Liver (tissue), 9 donors: ENCODE data around the gene VEGFA. TPM values are rescaled to one million over a fixed set of nuclear protein-coding genes. Genes with fewer than 3 reads are reported as not detected.

Source experiments
- DNase-seq: peaks from one replicate; pipeline ENCODE4 v3.0.0-alpha.2; 2017; ENCODE audit warnings: low spot score
- H3K27ac ChIP-seq, 2 donors: one replicate each; pipeline ENCODE4 v1.7.0; 2013; ENCODE audit warnings: inconsistent platforms in 2 of 2, low read length in 2 of 2, control low read depth in 1 of 2, low read depth in 1 of 2, mild to moderate bottlenecking in 1 of 2
- H3K27me3 ChIP-seq, 4 donors: one replicate each; pipeline versions ENCODE4 v1.6.1 to v1.7.0; 2013; ENCODE audit warnings: low read length in 3 of 4, inconsistent platforms in 1 of 4, mild to moderate bottlenecking in 1 of 4, moderate library complexity in 1 of 4; ENCODE audit not compliant: control insufficient read depth in 4 of 4, insufficient read depth in 4 of 4
- H3K36me3 ChIP-seq, 4 donors: one replicate each; pipeline versions ENCODE4 v1.6.1 to v1.7.0; 2013; ENCODE audit warnings: low read length in 3 of 4, mild to moderate bottlenecking in 3 of 4, low read depth in 1 of 4, moderate library complexity in 1 of 4; ENCODE audit not compliant: control insufficient read depth in 4 of 4, insufficient read depth in 3 of 4
- H3K4me1 ChIP-seq, 4 donors: one replicate each; pipeline versions ENCODE4 v1.6.1 to v1.7.0; 2013; ENCODE audit warnings: low read length in 3 of 4, mild to moderate bottlenecking in 3 of 4, moderate library complexity in 1 of 4; ENCODE audit not compliant: control insufficient read depth in 4 of 4, insufficient read depth in 4 of 4
- H3K4me3 ChIP-seq, 3 donors: one replicate each; pipeline versions ENCODE4 v1.6.1 to v1.7.0; 2013; ENCODE audit warnings: low read length in 3 of 3, control low read depth in 1 of 3, low read depth in 1 of 3, mild to moderate bottlenecking in 1 of 3
- H3K9ac ChIP-seq, 2 donors: one replicate each; pipeline ENCODE4 v1.7.0; 2013; ENCODE audit warnings: low read length in 2 of 2, mild to moderate bottlenecking in 2 of 2, moderate library complexity in 2 of 2, control low read depth in 1 of 2, low read depth in 1 of 2
- H3K9me3 ChIP-seq, 4 donors: one replicate each; pipeline versions ENCODE4 v1.6.1 to v1.7.0; 2013; ENCODE audit warnings: low read length in 3 of 4; ENCODE audit not compliant: control insufficient read depth in 4 of 4
- EGR1 ChIP-seq, 2 donors: IDR thresholded peaks; 2 replicates each; pipeline ENCODE4 v1.6.1; 2016 to 2018; ENCODE audit warnings: antibody characterized with exemption in 2 of 2, low read depth in 2 of 2
- FOXA1 ChIP-seq: IDR thresholded peaks from 2 replicates; pipeline ENCODE4 v1.6.1; 2016; ENCODE audit warnings: antibody characterized with exemption
- FOXA2 ChIP-seq: IDR thresholded peaks from 2 replicates; pipeline ENCODE4 v1.6.1; 2016; ENCODE audit warnings: antibody characterized with exemption
- MAX ChIP-seq: IDR thresholded peaks from 2 replicates; pipeline ENCODE4 v1.6.1; 2016; ENCODE audit warnings: antibody characterized with exemption
- RAD21 ChIP-seq, 2 donors: IDR thresholded peaks; 2 replicates each; pipeline ENCODE4 v1.6.1; 2016; ENCODE audit warnings: antibody characterized with exemption in 2 of 2, mild to moderate bottlenecking in 2 of 2
- RXRA ChIP-seq, 2 donors: IDR thresholded peaks; 2 replicates each; pipeline ENCODE4 v1.6.1; 2017 to 2018; ENCODE audit warnings: antibody characterized with exemption in 2 of 2, mild to moderate bottlenecking in 1 of 2
- SP1 ChIP-seq: IDR thresholded peaks from 2 replicates; pipeline ENCODE4 v1.6.1; 2018; ENCODE audit warnings: antibody characterized with exemption, mild to moderate bottlenecking
- TAF1 ChIP-seq: conservative IDR thresholded peaks from 2 replicates; pipeline ENCODE4 v1.6.1; 2016; ENCODE audit warnings: antibody characterized with exemption, mild to moderate bottlenecking
- YY1 ChIP-seq: IDR thresholded peaks from 2 replicates; pipeline ENCODE4 v1.6.1; 2016; ENCODE audit warnings: antibody characterized with exemption, mild to moderate bottlenecking
- WGBS: extraction: QIAGEN DNeasy Blood & Tissue Kit; methylation state at CpG from one replicate; pipeline ENCODE4 v1.1.7; 2013; 5-methylcytosine and 5-hydroxymethylcytosine counted together
- polyA plus RNA-seq, 2 donors: library from polyadenylated mRNA; stranded (reverse) in 1 of 2; unstranded in 1 of 2; fragments of 200-250 nt in 1 of 2; fragments of >200 nt in 1 of 2; fragmentation: Nextera tagmentation in 1 of 2; extraction: Ambion mirVana in 1 of 2; gene quantifications; one replicate each; pipeline versions ENCODE4 v1.2.1 to v1.2.3, GENCODE V29; 2013 to 2015
- total RNA-seq, 2 donors: library from RNA; depleted of rRNA; stranded (reverse); fragments of >200 nt; gene quantifications; one replicate each; pipeline ENCODE4 v1.2.3, GENCODE V29; 2014
- TF ChIP-seq, protein P1 (sequence below): fragments of 150-350 bp; IDR thresholded peaks from 2 replicates; pipeline ENCODE4 v1.5.1; 2017; ENCODE audit warnings: improper control_type of control experiment, low read depth, low read length; ENCODE audit not compliant: missing input control
- TF ChIP-seq, protein P2 (sequence below): IDR thresholded peaks from 2 replicates; pipeline ENCODE4 v1.6.1; 2016; ENCODE audit warnings: antibody characterized with exemption, mild to moderate bottlenecking
- TF ChIP-seq, protein P3 (sequence below): IDR thresholded peaks from 2 replicates; pipeline ENCODE4 v1.6.1; 2016; ENCODE audit warnings: antibody characterized with exemption
- donor health status: healthy.
- donor health status: healthy.
- donor health status: healthy.
- donor health status: healthy.
- donor health status: healthy.

VEGFA gene
- total and polyA plus RNA-seq, 4 donors: 14.7 to 160 (median 65.2) TPM

DNA sequence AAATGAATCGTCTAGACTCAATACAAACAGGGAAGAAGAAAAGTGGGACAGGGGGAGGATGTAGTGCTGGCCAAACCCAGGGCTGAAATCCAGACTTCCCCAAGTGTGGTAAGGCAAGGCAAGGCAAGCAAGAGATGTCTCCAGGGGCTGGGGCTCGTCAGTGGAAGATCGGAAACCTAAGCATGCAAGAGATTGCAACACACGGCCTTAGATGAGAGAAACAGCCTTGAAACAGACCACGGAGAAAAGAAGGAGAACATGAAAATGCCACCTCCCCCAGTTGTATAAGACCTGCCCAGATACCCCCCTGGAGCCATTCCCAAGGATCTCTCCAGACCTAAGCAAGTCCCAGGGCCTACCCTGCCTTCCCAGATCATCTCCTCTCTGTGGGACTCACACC is 20.0 kb downstream of the VEGFA start:
- no peak overlapping the region for H3K27ac ChIP-seq

GRCh38 chr6:43791745-43792422 is 21.9 kb downstream of the VEGFA start:
- Histone ChIP-seq H3K27ac (no peak overlapping the region), H3K9me3 (no peaks in the 10 kb centered on the region), H3K4me3 (no peak overlapping the region), H3K4me1 (no peaks in the 10 kb centered on the region), H3K27me3 (no peaks in the 10 kb centered on the region), H3K36me3 (no peaks in the 10 kb centered on the region), H3K9ac (no peak overlapping the region)
- no peak for DNase-seq
- WGBS: 81% methylated on average over 11 of the region's 11 CpGs
- TF ChIP-seq YY1: no peak
- no peak for TF ChIP-seq MAX
- no peak for TF ChIP-seq RXRA (IDR thresholded peaks at IDR 0.05)

More for the DNA sequence above, 20.0 kb downstream of the VEGFA start:
- Histone ChIP-seq H3K27me3 (no peaks in the 10 kb centered on the region), H3K9me3 (no peaks in the 10 kb centered on the region), H3K4me1 (no peaks in the 10 kb centered on the region), H3K4me3 (no peak overlapping the region), H3K9ac (no peak overlapping the region), H3K36me3 (peaks cover 3 to 9% (median 5%) of the 10 kb centered on the region in 4 donors)
- TF ChIP-seq RXRA (IDR thresholded peaks at IDR 0.05) (no peak), SP1 (no peak), EGR1 (IDR thresholded peaks at IDR 0.05; ENCODE audit: low read depth in 2 of 2) (no peak), TAF1 (no peak), FOXA2 (no peak), FOXA1 (no peak), RAD21 (IDR thresholded peaks at IDR 0.05) (no peak)
- TF ChIP-seq, protein P1, sequence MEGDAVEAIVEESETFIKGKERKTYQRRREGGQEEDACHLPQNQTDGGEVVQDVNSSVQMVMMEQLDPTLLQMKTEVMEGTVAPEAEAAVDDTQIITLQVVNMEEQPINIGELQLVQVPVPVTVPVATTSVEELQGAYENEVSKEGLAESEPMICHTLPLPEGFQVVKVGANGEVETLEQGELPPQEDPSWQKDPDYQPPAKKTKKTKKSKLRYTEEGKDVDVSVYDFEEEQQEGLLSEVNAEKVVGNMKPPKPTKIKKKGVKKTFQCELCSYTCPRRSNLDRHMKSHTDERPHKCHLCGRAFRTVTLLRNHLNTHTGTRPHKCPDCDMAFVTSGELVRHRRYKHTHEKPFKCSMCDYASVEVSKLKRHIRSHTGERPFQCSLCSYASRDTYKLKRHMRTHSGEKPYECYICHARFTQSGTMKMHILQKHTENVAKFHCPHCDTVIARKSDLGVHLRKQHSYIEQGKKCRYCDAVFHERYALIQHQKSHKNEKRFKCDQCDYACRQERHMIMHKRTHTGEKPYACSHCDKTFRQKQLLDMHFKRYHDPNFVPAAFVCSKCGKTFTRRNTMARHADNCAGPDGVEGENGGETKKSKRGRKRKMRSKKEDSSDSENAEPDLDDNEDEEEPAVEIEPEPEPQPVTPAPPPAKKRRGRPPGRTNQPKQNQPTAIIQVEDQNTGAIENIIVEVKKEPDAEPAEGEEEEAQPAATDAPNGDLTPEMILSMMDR: no peak
- TF ChIP-seq, protein P2, sequence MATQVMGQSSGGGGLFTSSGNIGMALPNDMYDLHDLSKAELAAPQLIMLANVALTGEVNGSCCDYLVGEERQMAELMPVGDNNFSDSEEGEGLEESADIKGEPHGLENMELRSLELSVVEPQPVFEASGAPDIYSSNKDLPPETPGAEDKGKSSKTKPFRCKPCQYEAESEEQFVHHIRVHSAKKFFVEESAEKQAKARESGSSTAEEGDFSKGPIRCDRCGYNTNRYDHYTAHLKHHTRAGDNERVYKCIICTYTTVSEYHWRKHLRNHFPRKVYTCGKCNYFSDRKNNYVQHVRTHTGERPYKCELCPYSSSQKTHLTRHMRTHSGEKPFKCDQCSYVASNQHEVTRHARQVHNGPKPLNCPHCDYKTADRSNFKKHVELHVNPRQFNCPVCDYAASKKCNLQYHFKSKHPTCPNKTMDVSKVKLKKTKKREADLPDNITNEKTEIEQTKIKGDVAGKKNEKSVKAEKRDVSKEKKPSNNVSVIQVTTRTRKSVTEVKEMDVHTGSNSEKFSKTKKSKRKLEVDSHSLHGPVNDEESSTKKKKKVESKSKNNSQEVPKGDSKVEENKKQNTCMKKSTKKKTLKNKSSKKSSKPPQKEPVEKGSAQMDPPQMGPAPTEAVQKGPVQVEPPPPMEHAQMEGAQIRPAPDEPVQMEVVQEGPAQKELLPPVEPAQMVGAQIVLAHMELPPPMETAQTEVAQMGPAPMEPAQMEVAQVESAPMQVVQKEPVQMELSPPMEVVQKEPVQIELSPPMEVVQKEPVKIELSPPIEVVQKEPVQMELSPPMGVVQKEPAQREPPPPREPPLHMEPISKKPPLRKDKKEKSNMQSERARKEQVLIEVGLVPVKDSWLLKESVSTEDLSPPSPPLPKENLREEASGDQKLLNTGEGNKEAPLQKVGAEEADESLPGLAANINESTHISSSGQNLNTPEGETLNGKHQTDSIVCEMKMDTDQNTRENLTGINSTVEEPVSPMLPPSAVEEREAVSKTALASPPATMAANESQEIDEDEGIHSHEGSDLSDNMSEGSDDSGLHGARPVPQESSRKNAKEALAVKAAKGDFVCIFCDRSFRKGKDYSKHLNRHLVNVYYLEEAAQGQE: no peak
- TF ChIP-seq, protein P3, sequence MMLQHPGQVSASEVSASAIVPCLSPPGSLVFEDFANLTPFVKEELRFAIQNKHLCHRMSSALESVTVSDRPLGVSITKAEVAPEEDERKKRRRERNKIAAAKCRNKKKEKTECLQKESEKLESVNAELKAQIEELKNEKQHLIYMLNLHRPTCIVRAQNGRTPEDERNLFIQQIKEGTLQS: no peak
- no peak for DNase-seq
- WGBS: 67% methylated on average over 5 of the region's 5 CpGs
